T-cell (primary cell): ENCODE results near the gene MPPED1. TPM values are rescaled to one million over a fixed set of nuclear protein-coding genes. Genes with fewer than 3 reads are reported as not detected.

Experiments used
- ATAC-seq, 4 experiments: fragments of 200-7000 bp in 3 of 4; fragments of 150-1000 bp in 1 of 4; cut with Tn5 transposase; replicated peaks in 1 of 4; 1 replicate in 3 of 4; 2 replicates in 1 of 4; pipeline ENCODE4 v1.10.0; 2021; ENCODE audit warnings: moderate library complexity in 3 of 4, mild to moderate bottlenecking in 2 of 4, moderate number of reproducible peaks in 1 of 4
- CTCF ChIA-PET, 2 donors: fragments of 300-600 bp; sonication (Branson Sonifier 250); formaldehyde crosslinking; loops; one replicate each; lab custom pipeline; 2022; ENCODE audit warnings: antibody characterized with exemption in 2 of 2; lab: Charles Lee
- POLR2A ChIA-PET, 2 donors: fragments of 300-600 bp; sonication (Branson Sonifier 250); formaldehyde crosslinking; loops; one replicate each; lab custom pipeline; 2022; ENCODE audit warnings: antibody characterized with exemption in 2 of 2; lab: Charles Lee
- DNase-seq, 35 experiments: peaks; one replicate each; pipeline versions ENCODE4 v3.0.0 to v3.0.0-alpha.2; 2013 to 2023
- H3K27ac ChIP-seq: one replicate; pipeline ENCODE4 v1.5.1; 2013; ENCODE audit warnings: low read length
- H3K27me3 ChIP-seq, 2 experiments: replicated peaks in 1 of 2; 1 replicate in 1 of 2; 2 replicates in 1 of 2; pipeline versions ENCODE4 v1.6.1 to v1.7.0; 2013; ENCODE audit warnings: low read length in 1 of 2, mixed read lengths in 1 of 2; ENCODE audit not compliant: control insufficient read depth in 2 of 2, insufficient read depth in 2 of 2; ENCODE audit errors: extremely low read depth in 1 of 2
- H3K36me3 ChIP-seq, 2 donors: 1 replicate in 1 of 2; 2 replicates in 1 of 2; pipeline versions ENCODE4 v1.6.1 to v1.7.0; 2013; ENCODE audit warnings: low read length in 1 of 2; ENCODE audit not compliant: control insufficient read depth in 2 of 2, insufficient read depth in 1 of 2; ENCODE audit errors: extremely low read depth in 1 of 2
- H3K4me1 ChIP-seq, 2 experiments: 1 replicate in 1 of 2; 2 replicates in 1 of 2; pipeline versions ENCODE4 v1.6.1 to v1.7.0; 2013; ENCODE audit warnings: low read length in 2 of 2, mixed read lengths in 1 of 2; ENCODE audit not compliant: insufficient read depth in 2 of 2, control insufficient read depth in 1 of 2; ENCODE audit errors: extremely low read depth in 1 of 2
- H3K4me3 ChIP-seq, 2 donors: 1 replicate in 1 of 2; 2 replicates in 1 of 2; pipeline versions ENCODE4 v1.5.1 to v1.7.0; 2013; ENCODE audit warnings: mild to moderate bottlenecking in 2 of 2, low read length in 1 of 2, moderate library complexity in 1 of 2; ENCODE audit not compliant: control insufficient read depth in 1 of 2; ENCODE audit errors: extremely low read depth in 1 of 2
- H3K9me3 ChIP-seq: 2 replicates; pipeline ENCODE4 v1.7.0; 2013
- H3K27ac Mint-ChIP-seq, 2 donors: one replicate each; pipeline ENCODE4 v1.8.0; 2020 to 2021; ENCODE audit warnings: mild to moderate bottlenecking in 2 of 2, mixed read lengths in 2 of 2
- H3K27me3 Mint-ChIP-seq, 2 donors: one replicate each; pipeline ENCODE4 v1.8.0; 2021 to 2022; ENCODE audit warnings: mixed read lengths in 2 of 2
- H3K36me3 Mint-ChIP-seq: one replicate; pipeline ENCODE4 v1.8.0; 2021; ENCODE audit warnings: mixed read lengths
- H3K4me1 Mint-ChIP-seq, 3 donors: one replicate each; pipeline ENCODE4 v1.8.0; 2020 to 2022; ENCODE audit warnings: mixed read lengths in 3 of 3, mild to moderate bottlenecking in 1 of 3
- H3K4me3 Mint-ChIP-seq, 3 donors: one replicate each; pipeline ENCODE4 v1.8.0; 2020 to 2022; ENCODE audit warnings: mild to moderate bottlenecking in 3 of 3, mixed read lengths in 3 of 3, moderate library complexity in 3 of 3
- H3K9me3 Mint-ChIP-seq, 3 donors: one replicate each; pipeline ENCODE4 v1.8.0; 2020 to 2022; ENCODE audit warnings: mixed read lengths in 3 of 3
- WGBS: methylation state at CpG from one replicate; pipeline ENCODE4 v1.1.5; 2013; ENCODE audit warnings: missing lambda C conversion rate; ENCODE audit not compliant: insufficient coverage; 5-methylcytosine and 5-hydroxymethylcytosine counted together
- total RNA-seq, 35 experiments: library from RNA in 6 of 35; stranded (reverse) in 6 of 35; fragments of 120-200 nt in 1 of 35; gene quantifications; one replicate each; pipeline versions ENCODE4 v1.2.1 to v1.2.4 and lab custom pipeline; 2013 to 2026

MPPED1 gene
- total RNA-seq, 5 donors from 2014 or later (not counting 1 experiment from before 2014, with no cell fraction given), result not detected

DNA sequence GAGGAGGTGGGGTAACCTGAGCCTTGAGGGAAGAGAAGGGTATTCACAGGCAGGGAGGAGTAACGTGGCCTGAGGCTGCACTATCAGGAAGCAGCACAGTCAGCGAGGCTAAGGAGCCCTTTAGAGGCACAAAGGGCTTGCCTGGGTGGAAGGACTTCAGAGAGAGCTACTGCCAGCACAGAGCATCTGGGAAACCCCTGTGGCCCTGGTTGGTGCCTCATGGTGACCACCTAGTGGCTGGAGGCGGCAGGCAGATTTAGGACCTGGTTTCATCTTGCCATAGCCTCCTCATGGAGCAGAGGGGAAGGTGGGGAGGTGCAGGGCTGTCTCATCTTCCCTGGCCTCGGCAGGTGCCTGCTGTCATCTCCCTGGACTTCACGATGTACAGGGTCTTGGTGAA, 64.5 kb downstream of the MPPED1 start:
- no peak for ATAC-seq
- H3K4me3 Mint-ChIP-seq, result no peak overlapping the region
- no peaks in the 10 kb centered on the region for H3K9me3 ChIP-seq
- no peaks in the 10 kb centered on the region for H3K36me3 Mint-ChIP-seq
- H3K27me3 Mint-ChIP-seq, result peaks cover 0 to 8% of the 10 kb centered on the region in 2 donors
- H3K9me3 Mint-ChIP-seq, result no peaks in the 10 kb centered on the region
- peaks cover 0 to 36% of the 10 kb centered on the region in 2 experiments for H3K27me3 ChIP-seq
- peaks cover 5 to 9% (median 8%) of the 10 kb centered on the region in 3 donors for H3K4me1 Mint-ChIP-seq
- peaks cover 0 to 3% of the 10 kb centered on the region in 2 experiments for H3K4me1 ChIP-seq
- DNase-seq, result no peak
- H3K4me3 ChIP-seq, result no peak overlapping the region
- H3K27ac ChIP-seq, result no peak overlapping the region
- WGBS, result 43% methylated on average over 3 of the region's 5 CpGs
- CTCF ChIA-PET, result no interaction called here
- no peaks in the 10 kb centered on the region for H3K36me3 ChIP-seq
- no peak overlapping the region for H3K27ac Mint-ChIP-seq
- POLR2A ChIA-PET, result no interaction called here

DNA sequence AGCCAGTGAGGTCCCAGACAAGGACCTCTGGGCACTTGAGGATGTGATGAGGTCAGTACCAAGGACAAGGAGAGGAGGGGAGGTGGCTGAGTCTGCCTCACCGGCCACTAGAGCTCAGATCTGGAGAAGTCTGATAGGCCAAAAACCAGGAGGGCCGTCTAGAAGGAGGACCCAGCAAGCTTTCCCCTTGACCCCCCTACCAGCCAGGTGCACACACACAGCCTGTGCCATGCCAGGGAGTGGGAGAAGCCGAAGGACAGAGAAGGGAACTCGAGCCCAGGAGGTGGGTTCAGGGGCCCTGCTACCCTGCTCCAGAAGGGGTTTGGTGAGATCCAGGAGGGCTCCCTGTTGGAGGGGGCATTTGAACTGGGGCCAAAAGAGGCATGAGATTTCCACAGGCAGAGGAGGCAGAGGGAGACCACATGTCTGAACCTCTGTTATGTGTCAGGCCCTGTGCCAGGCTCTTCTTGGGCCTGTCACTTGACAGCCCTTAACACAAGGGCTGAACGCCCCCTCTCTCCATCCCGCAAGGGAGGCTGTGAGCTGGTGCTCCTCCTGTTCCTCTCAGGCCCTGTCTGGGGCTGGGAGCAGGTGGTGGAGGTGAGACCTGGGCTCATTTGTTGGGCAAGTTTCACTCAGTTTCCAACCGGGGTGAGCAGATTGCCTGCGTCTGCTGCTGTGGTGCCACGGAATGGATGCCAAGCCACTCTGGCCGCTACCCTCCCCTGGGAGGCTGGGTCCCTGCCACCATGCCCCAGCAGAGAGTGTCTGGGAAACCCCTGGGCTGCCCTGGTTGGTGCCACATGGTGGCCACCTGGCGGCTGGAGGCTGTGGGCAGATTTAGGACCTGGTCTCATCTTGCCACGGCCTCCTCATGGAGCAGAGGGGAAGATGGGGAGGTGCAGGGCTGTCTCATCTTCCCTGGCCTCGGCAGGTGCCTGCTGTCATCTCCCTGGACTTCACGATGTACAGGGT, 65.2 kb downstream of the MPPED1 start:
- Mint-ChIP-seq H3K36me3 (no peaks in the 10 kb centered on the region), H3K27ac (no peak overlapping the region), H3K9me3 (no peaks in the 10 kb centered on the region), H3K4me3 (no peak overlapping the region), H3K4me1 (peaks cover 12 to 15% (median 14%) of the 10 kb centered on the region in 3 donors), H3K27me3 (peaks cover 0 to 8% of the 10 kb centered on the region in 2 donors)
- POLR2A ChIA-PET, result no interaction called here
- no peak overlapping the region for H3K4me3 ChIP-seq
- H3K27me3 ChIP-seq, result peaks cover 0 to 33% of the 10 kb centered on the region in 2 experiments
- no peak for ATAC-seq
- peaks cover 0 to 10% of the 10 kb centered on the region in 2 experiments for H3K4me1 ChIP-seq
- 90% methylated on average over 7 of the region's 14 CpGs for WGBS
- no peaks in the 10 kb centered on the region for H3K9me3 ChIP-seq
- no peak overlapping the region for H3K27ac ChIP-seq
- CTCF ChIA-PET, result no interaction called here
- no peak for DNase-seq
- no peaks in the 10 kb centered on the region for H3K36me3 ChIP-seq

GRCh38 chr22:43477966-43478365, 66.2 kb downstream of the MPPED1 start:
- peaks cover 0 to 5% of the 10 kb centered on the region in 2 donors for H3K27me3 Mint-ChIP-seq
- H3K9me3 Mint-ChIP-seq, result no peaks in the 10 kb centered on the region
- DNase-seq (no peak), ATAC-seq (no peak)
- Histone ChIP-seq H3K36me3 (no peaks in the 10 kb centered on the region), H3K4me1 (peaks cover 0 to 13% of the 10 kb centered on the region in 2 experiments), H3K4me3 (no peak overlapping the region), H3K27ac (no peak overlapping the region), H3K9me3 (no peaks in the 10 kb centered on the region), H3K27me3 (peaks cover 0 to 28% of the 10 kb centered on the region in 2 experiments)
- H3K4me3 Mint-ChIP-seq, result no peak overlapping the region
- peaks cover 14 to 16% (median 15%) of the 10 kb centered on the region in 3 donors for H3K4me1 Mint-ChIP-seq
- CTCF ChIA-PET, result no interaction called here
- H3K27ac Mint-ChIP-seq, result no peak overlapping the region
- POLR2A ChIA-PET, result no interaction called here
- 91% methylated on average over 4 of the region's 7 CpGs for WGBS
- H3K36me3 Mint-ChIP-seq, result no peaks in the 10 kb centered on the region

DNA sequence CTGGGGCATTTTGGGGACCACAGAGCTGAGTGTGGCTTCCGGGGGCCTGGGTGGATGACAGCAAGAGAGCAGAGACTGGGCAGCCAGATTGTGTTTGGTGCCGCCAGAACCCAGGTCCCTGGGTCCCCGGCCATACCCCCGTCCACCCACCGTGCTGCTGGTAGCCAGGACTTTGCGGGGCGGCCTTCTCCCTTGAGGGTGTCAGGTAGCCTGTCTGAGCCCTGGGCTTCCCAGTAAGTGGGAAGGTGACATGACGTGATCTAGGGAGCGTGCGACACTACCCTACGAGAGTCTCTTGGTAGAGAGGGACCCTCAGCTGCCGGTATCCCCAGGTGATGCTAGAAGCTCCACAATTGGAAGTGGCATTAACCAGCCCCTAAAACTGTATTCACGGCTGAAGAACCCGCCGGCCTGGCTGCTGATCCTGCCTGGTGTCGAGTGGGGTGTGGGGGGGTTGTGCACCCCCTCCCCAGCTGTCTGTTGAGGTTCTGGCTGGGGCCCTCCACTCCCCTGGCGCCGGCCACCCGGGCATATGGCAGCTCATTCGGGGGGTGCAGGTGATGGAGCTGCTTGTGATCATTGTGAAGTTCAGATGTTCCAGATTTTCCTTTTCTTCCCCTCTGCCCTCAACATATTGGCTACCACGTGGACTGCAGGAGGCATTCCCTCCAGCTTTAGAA, 66.9 kb downstream of the MPPED1 start:
- H3K27ac ChIP-seq, result no peak overlapping the region
- H3K4me3 Mint-ChIP-seq, result no peak overlapping the region
- no peaks in the 10 kb centered on the region for H3K36me3 ChIP-seq
- 95% methylated on average over 15 of the region's 21 CpGs for WGBS
- ChIA-PET CTCF (no interaction called here), POLR2A (no interaction called here)
- H3K9me3 ChIP-seq, result no peaks in the 10 kb centered on the region
- H3K36me3 Mint-ChIP-seq, result no peaks in the 10 kb centered on the region
- H3K4me1 Mint-ChIP-seq, result peaks cover 14 to 16% (median 15%) of the 10 kb centered on the region in 3 donors
- peaks cover 0 to 3% of the 10 kb centered on the region in 2 donors for H3K27me3 Mint-ChIP-seq
- peaks cover 0 to 13% of the 10 kb centered on the region in 2 experiments for H3K4me1 ChIP-seq
- H3K9me3 Mint-ChIP-seq, result no peaks in the 10 kb centered on the region
- ATAC-seq, result no peak
- DNase-seq, result no peak
- H3K27ac Mint-ChIP-seq, result no peak overlapping the region
- no peak overlapping the region for H3K4me3 ChIP-seq
- H3K27me3 ChIP-seq, result peaks cover 0 to 26% of the 10 kb centered on the region in 2 experiments

DNA sequence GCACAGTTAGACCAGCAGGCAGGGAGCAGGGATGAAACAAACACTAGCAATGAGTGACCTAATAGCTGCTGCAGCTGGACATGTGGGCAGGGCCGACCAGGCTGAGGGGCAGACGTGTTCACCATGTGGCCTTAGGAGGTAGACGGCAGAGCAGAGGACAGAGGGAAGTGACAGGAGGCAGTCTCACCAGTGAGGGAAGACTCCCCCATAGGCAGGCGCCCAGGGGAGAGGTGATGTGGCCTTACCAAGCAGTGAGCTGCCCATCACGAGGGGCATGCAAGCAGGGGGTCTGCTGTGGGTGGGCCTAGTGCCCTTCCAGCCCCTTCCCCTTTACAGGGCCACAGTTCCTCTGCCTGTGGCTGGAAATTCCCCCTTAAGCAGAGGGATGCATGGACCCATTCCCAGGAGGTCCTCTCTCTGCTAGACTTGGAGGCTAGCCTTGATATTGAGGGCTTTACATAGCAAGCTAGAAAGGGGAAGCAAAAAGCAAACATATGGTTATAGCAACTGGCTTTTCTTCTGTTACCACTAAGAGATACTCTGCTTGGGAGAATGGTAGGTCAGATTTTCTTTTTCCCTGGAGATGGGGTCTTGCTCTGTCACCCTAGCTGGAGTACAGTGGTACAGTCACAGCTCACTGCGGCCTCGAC, 67.6 kb downstream of the MPPED1 start:
- H3K4me1 ChIP-seq, result peaks cover 0 to 13% of the 10 kb centered on the region in 2 experiments
- H3K9me3 Mint-ChIP-seq, result no peaks in the 10 kb centered on the region
- H3K4me1 Mint-ChIP-seq, result peaks cover 14 to 16% (median 15%) of the 10 kb centered on the region in 3 donors
- H3K27me3 ChIP-seq, result peaks cover 0 to 27% of the 10 kb centered on the region in 2 experiments
- no peaks in the 10 kb centered on the region for H3K36me3 Mint-ChIP-seq
- H3K36me3 ChIP-seq, result no peaks in the 10 kb centered on the region
- no peaks in the 10 kb centered on the region for H3K27me3 Mint-ChIP-seq
- H3K9me3 ChIP-seq, result no peaks in the 10 kb centered on the region
- POLR2A ChIA-PET, result no interaction called here
- no peak overlapping the region for H3K4me3 Mint-ChIP-seq
- DNase-seq (no peak), ATAC-seq (no peak)
- no peak overlapping the region for H3K27ac Mint-ChIP-seq
- no peak overlapping the region for H3K4me3 ChIP-seq
- no peak overlapping the region for H3K27ac ChIP-seq
- WGBS, result 68% methylated on average over 2 of the region's 7 CpGs
- CTCF ChIA-PET, result no interaction called here

- Mint-ChIP-seq H3K4me1 (peaks cover 14 to 16% (median 15%) of the 10 kb centered on the region in 3 donors), H3K9me3 (no peaks in the 10 kb centered on the region), H3K27me3 (no peaks in the 10 kb centered on the region), H3K27ac (no peak overlapping the region), H3K36me3 (no peaks in the 10 kb centered on the region), H3K4me3 (no peak overlapping the region)
- Histone ChIP-seq H3K27ac (no peak overlapping the region), H3K4me1 (peaks cover 0 to 13% of the 10 kb centered on the region in 2 experiments), H3K36me3 (no peaks in the 10 kb centered on the region), H3K9me3 (no peaks in the 10 kb centered on the region), H3K27me3 (peaks cover 0 to 25% of the 10 kb centered on the region in 2 experiments), H3K4me3 (no peak overlapping the region)
- POLR2A ChIA-PET, result no interaction called here
- ATAC-seq (no peak), DNase-seq (no peak)
- WGBS, result 28% methylated on average over 5 of the region's 7 CpGs
- CTCF ChIA-PET, result no interaction called here
Measured at GRCh38 chr22:43479962-43480361, 68.1 kb downstream of the MPPED1 start.
